OCI-LY1 (cell line): Measurements from ENCODE around the gene HOXA10.

Source experiments
- EZH2 ChIP-seq: fragments of 200-600 bp; sonication (generic), shearing (Covaris generic); IDR thresholded peaks from 2 replicates; pipeline ENCODE4 v1.8.0; 2017; ENCODE audit warnings: borderline replicate concordance, mixed run types, mild to moderate bottlenecking, antibody characterized with exemption, low read length, moderate library complexity, mixed read lengths
- TF ChIP-seq, protein P1 (sequence below): fragments of 200-600 bp; sonication (generic), shearing (Covaris generic); IDR thresholded peaks from 2 replicates; pipeline ENCODE4 v1.5.1; 2017; ENCODE audit warnings: mild to moderate bottlenecking, antibody characterized with exemption, low read length, moderate library complexity, mixed read lengths

DNA sequence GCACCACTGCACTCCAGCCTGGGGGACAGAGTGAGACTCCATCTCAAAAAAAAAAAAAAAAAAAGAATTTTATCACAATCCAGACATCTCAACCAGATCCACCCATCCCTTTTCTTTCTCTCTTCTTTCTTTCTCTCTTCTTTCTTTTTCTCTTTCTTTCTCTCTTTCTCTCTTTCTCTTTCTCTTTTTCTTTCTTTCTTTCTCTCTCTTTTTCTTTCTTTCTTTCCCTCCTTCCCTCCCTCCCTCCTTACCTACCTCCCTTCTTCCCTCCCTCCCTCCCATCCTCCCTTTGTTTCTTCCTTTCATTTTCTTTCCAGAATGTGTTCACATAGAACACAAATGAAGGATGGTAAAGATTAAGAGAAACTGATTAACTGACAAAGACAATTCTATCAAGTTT lies 43.8 kb upstream of the HOXA10 start:
- TF ChIP-seq, protein P1, sequence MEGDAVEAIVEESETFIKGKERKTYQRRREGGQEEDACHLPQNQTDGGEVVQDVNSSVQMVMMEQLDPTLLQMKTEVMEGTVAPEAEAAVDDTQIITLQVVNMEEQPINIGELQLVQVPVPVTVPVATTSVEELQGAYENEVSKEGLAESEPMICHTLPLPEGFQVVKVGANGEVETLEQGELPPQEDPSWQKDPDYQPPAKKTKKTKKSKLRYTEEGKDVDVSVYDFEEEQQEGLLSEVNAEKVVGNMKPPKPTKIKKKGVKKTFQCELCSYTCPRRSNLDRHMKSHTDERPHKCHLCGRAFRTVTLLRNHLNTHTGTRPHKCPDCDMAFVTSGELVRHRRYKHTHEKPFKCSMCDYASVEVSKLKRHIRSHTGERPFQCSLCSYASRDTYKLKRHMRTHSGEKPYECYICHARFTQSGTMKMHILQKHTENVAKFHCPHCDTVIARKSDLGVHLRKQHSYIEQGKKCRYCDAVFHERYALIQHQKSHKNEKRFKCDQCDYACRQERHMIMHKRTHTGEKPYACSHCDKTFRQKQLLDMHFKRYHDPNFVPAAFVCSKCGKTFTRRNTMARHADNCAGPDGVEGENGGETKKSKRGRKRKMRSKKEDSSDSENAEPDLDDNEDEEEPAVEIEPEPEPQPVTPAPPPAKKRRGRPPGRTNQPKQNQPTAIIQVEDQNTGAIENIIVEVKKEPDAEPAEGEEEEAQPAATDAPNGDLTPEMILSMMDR: no peak
- TF ChIP-seq EZH2: no peak
